PC-3 (cell line): ENCODE results near the gene TMEM209. TPM values are rescaled to one million over a fixed set of nuclear protein-coding genes. Genes with fewer than 3 reads are reported as not detected.
A peak's percentile ranks its signal among the peaks of the same experiment; 100 is the strongest.
"Not testable (repeated sequence)": the region's sequence is repeated elsewhere in the genome, so short reads cannot be mapped to it uniquely, and the experiment has no call there.

ENCODE experiments used
- ATAC-seq: fragments of 200-7000 bp; cut with Tn5 transposase; 2 replicates; pipeline ENCODE4 v1.9.1; 2020; ENCODE audit warnings: mild to moderate bottlenecking, moderate library complexity
- Bru-seq: library from RNA; stranded (reverse); fragments of 400-500 nt; gene quantifications from one replicate; lab custom pipeline; 2021; lab: Mats Ljungman, UMichigan
- BruChase-seq, 2 experiments: library from RNA; stranded (reverse); fragments of 400-500 nt; gene quantifications; one replicate each; lab custom pipeline; 2021; lab: Mats Ljungman, UMichigan
- BruUV-seq: library from RNA; stranded (reverse); fragments of 400-500 nt; replicated peaks from 2 replicates; lab custom pipeline; 2021; lab: Mats Ljungman, UMichigan
- CTCF ChIA-PET: fragments of 300-600 bp; sonication (Branson Sonifier 250); formaldehyde crosslinking; loops from one replicate; lab custom pipeline; 2022; ENCODE audit warnings: antibody characterized with exemption; lab: Charles Lee
- POLR2A ChIA-PET: fragments of 300-600 bp; sonication (Branson Sonifier 250); formaldehyde crosslinking; loops from one replicate; lab custom pipeline; 2022; ENCODE audit warnings: antibody characterized with exemption; ENCODE audit not compliant: unreplicated experiment; lab: Charles Lee
- DNase-seq: peaks from one replicate; pipeline ENCODE4 v3.0.0-alpha.2; 2015
- H2AFZ ChIP-seq: fragments of 300-600 bp; sonication (generic); 2 replicates; pipeline ENCODE4 v1.6.0; 2016; ENCODE audit warnings: antibody characterized with exemption, low read length
- H3F3A ChIP-seq: fragments of 300-600 bp; sonication (generic); one replicate; pipeline ENCODE4 v1.6.0; 2017; ENCODE audit warnings: antibody characterized with exemption, low read length, control low read depth, mild to moderate bottlenecking; ENCODE audit not compliant: unreplicated experiment
- H3K27ac ChIP-seq: fragments of 300-600 bp; sonication (generic); 2 replicates; pipeline ENCODE4 v1.5.1; 2016; ENCODE audit warnings: mild to moderate bottlenecking, low read length
- H3K27me3 ChIP-seq: fragments of 300-600 bp; sonication (generic); 2 replicates; pipeline ENCODE4 v1.6.1; 2016; ENCODE audit warnings: low read length, mixed read lengths
- H3K36me3 ChIP-seq: fragments of 300-600 bp; sonication (generic); 2 replicates; pipeline ENCODE4 v1.6.1; 2016; ENCODE audit warnings: low read depth, mixed run types, low read length, mixed read lengths
- H3K4me1 ChIP-seq: fragments of 300-600 bp; sonication (generic); 2 replicates; pipeline ENCODE4 v1.5.1; 2016; ENCODE audit warnings: low read length; ENCODE audit not compliant: insufficient read depth
- H3K4me2 ChIP-seq: fragments of 300-600 bp; sonication (generic); 2 replicates; pipeline ENCODE4 v1.6.0; 2016; ENCODE audit warnings: low read length
- H3K4me3 ChIP-seq: fragments of 300-600 bp; sonication (generic); 2 replicates; pipeline ENCODE4 v1.5.1; 2016; ENCODE audit warnings: mild to moderate bottlenecking, low read length, mixed read lengths
- H3K79me2 ChIP-seq: fragments of 300-600 bp; sonication (generic); 2 replicates; pipeline ENCODE4 v1.6.1; 2017; ENCODE audit warnings: low read length, mixed read lengths
- H3K9ac ChIP-seq: fragments of 300-600 bp; sonication (generic); 2 replicates; pipeline ENCODE4 v1.6.0; 2016; ENCODE audit warnings: mild to moderate bottlenecking, low read length
- H3K9me2 ChIP-seq: fragments of 300-600 bp; sonication (generic); replicated peaks from 2 replicates; pipeline ENCODE4 v1.6.1; 2016; ENCODE audit warnings: mixed run types, low read length, mixed read lengths
- H3K9me3 ChIP-seq: fragments of 300-600 bp; sonication (generic); 2 replicates; pipeline ENCODE4 v1.6.1; 2016; ENCODE audit warnings: low read length, mixed read lengths
- H4K20me1 ChIP-seq: fragments of 300-600 bp; sonication (generic); 2 replicates; pipeline ENCODE4 v1.6.1; 2016; ENCODE audit warnings: low read length, mixed read lengths
- EZH2 ChIP-seq: fragments of 300-600 bp; sonication (generic); IDR thresholded peaks from one replicate; pipeline ENCODE4 v1.6.1; 2017; ENCODE audit warnings: antibody characterized with exemption, mild to moderate bottlenecking, low read length; ENCODE audit not compliant: unreplicated experiment
- EZH2phosphoT487 ChIP-seq: fragments of 300-600 bp; sonication (generic); IDR thresholded peaks from 2 replicates; pipeline ENCODE4 v1.6.1; 2018; ENCODE audit warnings: mild to moderate bottlenecking, antibody characterized with exemption, low read length, borderline replicate concordance
- intact Hi-C: fragments of 100-400 bp; cut with micrococcal nuclease; formaldehyde crosslinking; loops from 2 replicates; pipeline ENCODE4 v1.9.0; 2023
- long read RNA-seq: library from polyadenylated mRNA; unstranded; transcript quantifications from one replicate; pipeline ENCODE4 v2.0.0, GENCODE V29; 2021; ENCODE audit not compliant: unreplicated experiment
- total RNA-seq: library from RNA; depleted of rRNA; stranded (reverse); fragments of >200 nt; gene quantifications from 2 replicates; pipeline ENCODE4 v1.2.3, GENCODE V29; 2014; rRNA removed
- TF ChIP-seq, protein P1 (sequence below): fragments of 300-600 bp; sonication (generic); conservative IDR thresholded peaks from 2 replicates; pipeline ENCODE4 v1.5.1; 2017; ENCODE audit warnings: antibody characterized with exemption, low read depth, mild to moderate bottlenecking, low read length

Gene TMEM209
- total RNA-seq (17.7 and 23.2 TPM in 2 replicates), Bru-seq, nascent RNA (percentile 85 among the genes with signal in this experiment), BruChase-seq, experiment 1, labeled RNA remaining after a 6-hour chase (percentile 80 among the genes with signal in this experiment), BruChase-seq, experiment 2, labeled RNA remaining after a 2-hour chase (percentile 81 among the genes with signal in this experiment)
- long read RNA-seq, transcript TMEM209-201 (15 exons, 3,545 nt), result major isoform, 47 of 80 reads
- long read RNA-seq, partial matches to known transcripts, result 16 of 80 reads
- long read RNA-seq, other reads (novel, unspliced or antisense), result 15 of 80 reads

DNA sequence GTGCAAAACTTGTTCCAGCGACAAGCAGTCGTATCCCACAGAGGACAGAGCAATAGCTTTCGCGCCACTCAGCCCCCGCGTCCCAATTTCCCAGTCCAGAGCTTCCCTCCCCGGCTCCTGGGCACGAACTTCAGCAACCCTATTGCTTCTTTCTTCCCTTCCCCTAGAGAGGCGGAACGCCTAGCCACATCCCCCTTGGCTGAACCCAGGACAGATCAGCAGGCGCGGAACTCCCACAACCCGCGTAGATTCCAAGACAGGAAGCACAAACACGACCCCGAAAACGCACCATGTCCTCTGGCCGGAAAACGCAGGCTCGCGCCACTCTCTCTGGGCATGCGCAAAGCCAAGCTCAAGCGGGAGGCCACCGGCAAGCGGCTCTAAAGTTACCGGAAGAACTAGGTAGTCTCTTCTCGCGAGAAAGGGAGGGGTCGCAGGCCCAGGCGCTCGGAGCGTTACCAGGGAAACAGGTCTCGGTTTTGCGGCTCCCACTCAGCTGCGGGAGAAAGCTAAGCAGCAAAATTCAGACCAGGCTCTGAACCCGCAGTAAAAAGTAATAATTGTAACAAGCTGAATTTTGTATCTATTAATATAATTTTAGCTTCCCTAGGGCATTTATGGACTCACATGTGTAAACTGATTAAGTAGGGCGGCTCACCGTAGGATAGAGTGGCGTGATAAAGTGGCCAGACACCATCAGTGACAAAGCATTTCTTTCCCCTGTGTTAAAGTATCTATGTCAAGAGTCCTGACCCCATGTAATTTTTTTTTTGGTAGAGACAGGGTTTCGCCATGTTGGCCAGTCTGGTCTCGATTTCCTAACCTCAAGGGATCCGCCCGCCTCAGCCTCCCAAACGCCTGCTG, at the start of gene TMEM209:
Gene TMEM209 (minus strand): TSS at position 323 of the 864 bp plus-strand sequence. CDS start 31 bp downstream, at position 292.
- peak; percentile 96 for DNase-seq
- H3K27me3 ChIP-seq, result no peaks in the 10 kb centered on the region
- H3K27ac ChIP-seq, result peak within 1 kb of the TSS; percentile 83
- BruUV-seq, result TSS peak; percentile 99
- no peak for TF ChIP-seq EZH2
- TF ChIP-seq, protein P1, sequence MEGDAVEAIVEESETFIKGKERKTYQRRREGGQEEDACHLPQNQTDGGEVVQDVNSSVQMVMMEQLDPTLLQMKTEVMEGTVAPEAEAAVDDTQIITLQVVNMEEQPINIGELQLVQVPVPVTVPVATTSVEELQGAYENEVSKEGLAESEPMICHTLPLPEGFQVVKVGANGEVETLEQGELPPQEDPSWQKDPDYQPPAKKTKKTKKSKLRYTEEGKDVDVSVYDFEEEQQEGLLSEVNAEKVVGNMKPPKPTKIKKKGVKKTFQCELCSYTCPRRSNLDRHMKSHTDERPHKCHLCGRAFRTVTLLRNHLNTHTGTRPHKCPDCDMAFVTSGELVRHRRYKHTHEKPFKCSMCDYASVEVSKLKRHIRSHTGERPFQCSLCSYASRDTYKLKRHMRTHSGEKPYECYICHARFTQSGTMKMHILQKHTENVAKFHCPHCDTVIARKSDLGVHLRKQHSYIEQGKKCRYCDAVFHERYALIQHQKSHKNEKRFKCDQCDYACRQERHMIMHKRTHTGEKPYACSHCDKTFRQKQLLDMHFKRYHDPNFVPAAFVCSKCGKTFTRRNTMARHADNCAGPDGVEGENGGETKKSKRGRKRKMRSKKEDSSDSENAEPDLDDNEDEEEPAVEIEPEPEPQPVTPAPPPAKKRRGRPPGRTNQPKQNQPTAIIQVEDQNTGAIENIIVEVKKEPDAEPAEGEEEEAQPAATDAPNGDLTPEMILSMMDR, result no peak
- TF ChIP-seq EZH2phosphoT487, result no peak
- peak within 1 kb of the TSS; percentile 99 for H3K9ac ChIP-seq
- intact Hi-C loops, result no loop called here
- peak within 1 kb of the TSS; percentile 81 for H3K4me3 ChIP-seq
- POLR2A ChIA-PET, result interaction anchor here (0.5 to 1.2 kb wide), 7 partner anchors 18 to 517 kb away, joined by 3 to 13 read pairs (median 4); partner anchors contain the start of genes CPA4 and KLHDC10
- H3K79me2 ChIP-seq, result peaks cover 27% of the 10 kb centered on the region
- no peaks in the 10 kb centered on the region for H3K9me2 ChIP-seq
- no peaks in the 10 kb centered on the region for H4K20me1 ChIP-seq
- H3F3A ChIP-seq, result no peaks in the 10 kb centered on the region
- H3K4me1 ChIP-seq, result peaks cover 14% of the 10 kb centered on the region
- H2AFZ ChIP-seq, result peak within 1 kb of the TSS; percentile 80
- peak within 1 kb of the TSS; percentile 99 for H3K4me2 ChIP-seq
- H3K36me3 ChIP-seq, result peaks cover 15% of the 10 kb centered on the region
- H3K9me3 ChIP-seq, result no peaks in the 10 kb centered on the region
- ATAC-seq, result peak; percentile 96
- CTCF ChIA-PET, result interaction anchor here (0.5 to 1.1 kb wide), 2 partner anchors 552 to 626 kb away, joined by 3 to 4 read pairs; no protein-coding TSS in a partner anchor

GRCh38 chr7:130254555-130254954, 49.3 kb upstream of the TMEM209 start:
- intact Hi-C loops, result no loop called here
- Histone ChIP-seq H3K9ac (no peak overlapping the region), H3K4me1 (no peaks in the 10 kb centered on the region), H3K79me2 (no peaks in the 10 kb centered on the region), H3K27ac (no peak overlapping the region), H3F3A (no peaks in the 10 kb centered on the region), H3K4me2 (no peak overlapping the region), H3K4me3 (no peak overlapping the region), H2AFZ (no peak overlapping the region), H3K36me3 (no peaks in the 10 kb centered on the region; the same call in 1 of the 2 replicates), H3K9me3 (peaks cover 15% of the 10 kb centered on the region), H4K20me1 (no peaks in the 10 kb centered on the region), H3K9me2 (no peaks in the 10 kb centered on the region), H3K27me3 (no peaks in the 10 kb centered on the region)
- TF ChIP-seq, protein P1, result no peak
- TF ChIP-seq EZH2phosphoT487 (no peak), EZH2 (no peak)
- POLR2A ChIA-PET, result no interaction called here
- ATAC-seq, result no peak
- no peak for DNase-seq
- no TSS peak for BruUV-seq
- CTCF ChIA-PET, result no interaction called here

DNA sequence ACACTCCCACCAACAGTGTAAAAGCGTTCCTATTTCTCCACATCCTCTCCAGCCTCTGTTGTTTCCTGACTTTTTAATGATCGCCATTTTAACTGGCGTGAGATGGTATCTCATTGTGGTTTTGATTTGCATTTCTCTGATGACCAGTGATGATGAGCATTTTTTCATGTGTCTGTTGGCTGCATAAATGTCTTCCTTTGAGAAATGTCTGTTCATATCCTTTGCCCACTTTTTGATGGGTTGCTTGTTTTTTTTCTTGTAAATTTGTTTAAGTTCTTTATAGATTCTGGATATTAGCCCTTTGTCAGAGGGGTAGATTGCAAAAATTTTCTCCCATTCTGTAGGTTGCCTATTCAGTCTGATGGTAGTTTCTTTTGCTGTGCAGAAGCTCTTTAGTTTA, 44.4 kb upstream of the TMEM209 start:
- ATAC-seq, H2AFZ ChIP-seq, H3K4me2 ChIP-seq, CTCF ChIA-PET, H3K9me2 ChIP-seq, H3K36me3 ChIP-seq, BruUV-seq, H3K79me2 ChIP-seq, H3F3A ChIP-seq, H3K4me3 ChIP-seq, H3K27me3 ChIP-seq, H3K9me3 ChIP-seq, H3K4me1 ChIP-seq, H3K9ac ChIP-seq, DNase-seq, H4K20me1 ChIP-seq, POLR2A ChIA-PET, H3K27ac ChIP-seq: not testable (repeated sequence)
- intact Hi-C loops, result loop anchor here (10.0 kb wide), 2 partner anchors 175 to 475 kb away; no protein-coding TSS in a partner anchor

- intact Hi-C loops, result loop anchor here (10.0 kb wide), 2 partner anchors 176 to 476 kb away; no protein-coding TSS in a partner anchor
- ATAC-seq, H3K4me2 ChIP-seq, DNase-seq, H3K9me3 ChIP-seq, H3K27me3 ChIP-seq, H3K27ac ChIP-seq, H2AFZ ChIP-seq, POLR2A ChIA-PET, H3K9me2 ChIP-seq, H3K36me3 ChIP-seq, H3K4me3 ChIP-seq, H3K9ac ChIP-seq, BruUV-seq, H3F3A ChIP-seq, H3K79me2 ChIP-seq, H4K20me1 ChIP-seq, H3K4me1 ChIP-seq, CTCF ChIA-PET: not testable (repeated sequence)
These were observed 43.6 kb upstream of the TMEM209 start for GRCh38 chr7:130248842-130249241.
